Measurements from ENCODE around the gene KIF1C.
"Not testable (repeated sequence)": the region's sequence is repeated elsewhere in the genome, so short reads cannot be mapped to it uniquely, and the experiment has no call there.

KIF1C gene

DNA sequence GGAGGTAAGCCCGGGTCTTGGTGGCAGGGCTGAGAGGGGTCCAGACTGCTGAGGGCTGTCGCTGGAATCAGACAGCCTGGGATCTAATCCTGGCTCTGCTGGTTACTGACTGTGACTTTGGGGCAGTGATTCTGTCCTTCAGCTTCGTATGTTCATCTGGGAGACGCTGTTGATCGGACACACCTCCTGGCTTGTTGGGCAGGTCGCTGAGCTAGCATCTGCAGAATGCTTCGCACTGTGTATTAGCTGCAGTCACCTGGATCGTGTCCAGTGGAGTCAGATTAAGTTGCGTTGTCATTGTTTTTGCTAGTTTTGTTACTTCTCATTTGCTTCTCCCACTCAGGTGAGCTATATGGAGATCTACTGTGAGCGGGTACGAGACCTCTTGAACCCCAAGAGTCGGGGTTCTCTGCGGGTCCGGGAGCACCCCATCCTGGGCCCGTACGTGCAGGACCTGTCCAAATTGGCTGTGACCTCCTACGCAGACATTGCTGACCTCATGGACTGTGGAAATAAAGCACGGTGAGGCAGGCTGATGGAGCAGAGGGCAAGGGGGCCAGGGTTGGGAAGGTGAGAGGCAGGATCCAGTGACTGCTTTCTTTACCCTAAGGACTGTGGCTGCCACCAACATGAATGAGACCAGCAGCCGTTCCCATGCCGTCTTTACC is 4.5 kb downstream of the KIF1C start:
- DNase-seq, result no peak

DNA sequence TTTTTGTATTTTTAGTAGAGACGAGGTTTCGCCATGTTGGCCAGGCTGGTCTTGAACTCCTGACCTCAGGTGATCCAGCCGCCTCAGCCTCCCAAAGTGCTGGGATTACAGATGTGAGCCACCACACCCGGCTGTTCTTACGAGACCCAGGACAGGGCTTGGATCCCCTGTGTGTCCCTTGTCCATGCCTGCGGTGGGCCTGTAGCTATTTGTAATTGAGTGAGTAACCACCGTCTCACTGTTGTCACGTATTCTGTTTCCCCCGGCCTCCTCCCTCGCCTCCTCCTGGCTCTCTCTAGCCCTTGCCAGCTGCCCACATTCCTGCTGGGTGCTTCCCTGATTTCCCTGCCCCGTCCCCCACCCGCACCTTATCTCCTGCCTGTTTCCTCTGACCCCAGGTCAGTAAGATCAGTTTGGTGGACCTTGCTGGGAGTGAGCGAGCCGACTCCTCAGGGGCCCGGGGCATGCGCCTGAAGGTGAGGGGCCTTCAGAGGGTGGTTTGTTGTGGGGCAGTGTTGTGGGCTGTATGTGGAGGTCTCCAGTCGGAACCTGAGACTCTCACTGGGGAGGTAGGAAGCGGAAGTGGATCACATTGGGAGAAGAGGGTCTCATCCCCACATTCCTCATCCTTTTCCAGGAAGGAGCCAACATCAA is 5.6 kb downstream of the KIF1C start:
- DNase-seq, result no peak

DNA sequence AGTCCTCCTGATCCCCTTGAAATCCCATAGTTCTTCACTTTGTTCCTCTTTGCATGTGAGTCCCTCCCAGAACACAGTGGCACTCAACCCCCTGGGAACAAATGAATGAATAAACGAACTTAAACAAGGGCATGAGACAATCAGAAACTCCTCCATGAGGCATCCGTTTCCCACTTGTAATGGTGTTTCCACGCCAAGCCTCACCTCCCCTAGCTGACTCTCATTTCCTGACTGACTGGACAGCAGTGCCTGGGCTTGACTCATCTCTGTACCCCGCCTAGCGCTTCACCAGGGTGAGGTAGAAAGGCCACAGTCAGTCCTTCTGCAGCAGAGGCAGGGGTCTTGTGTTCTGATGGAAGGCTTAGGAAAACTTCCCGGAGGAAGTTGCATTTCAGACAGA is 14.2 kb downstream of the KIF1C start:
- DNase-seq, result no peak

DNA sequence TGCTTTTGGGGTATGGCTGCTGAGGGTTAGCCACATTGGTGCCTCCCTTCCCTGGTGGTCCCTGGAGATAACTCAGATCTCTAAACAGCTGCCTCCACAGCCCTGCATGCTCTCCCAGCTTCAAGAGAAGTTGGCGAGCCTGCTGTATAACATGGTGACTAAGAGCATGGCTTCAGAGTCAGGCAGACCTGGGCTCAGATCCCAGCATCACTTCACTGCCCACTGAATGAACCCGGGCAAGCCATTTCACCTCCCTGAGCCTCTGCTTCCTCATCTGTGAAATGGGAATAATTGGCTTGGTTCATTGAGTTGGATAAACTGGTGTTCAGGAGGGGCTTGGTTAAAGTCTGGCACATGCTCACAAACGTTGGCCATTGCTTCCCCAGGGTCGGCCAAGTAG is 16.6 kb downstream of the KIF1C start:
- DNase-seq, result no peak

DNA sequence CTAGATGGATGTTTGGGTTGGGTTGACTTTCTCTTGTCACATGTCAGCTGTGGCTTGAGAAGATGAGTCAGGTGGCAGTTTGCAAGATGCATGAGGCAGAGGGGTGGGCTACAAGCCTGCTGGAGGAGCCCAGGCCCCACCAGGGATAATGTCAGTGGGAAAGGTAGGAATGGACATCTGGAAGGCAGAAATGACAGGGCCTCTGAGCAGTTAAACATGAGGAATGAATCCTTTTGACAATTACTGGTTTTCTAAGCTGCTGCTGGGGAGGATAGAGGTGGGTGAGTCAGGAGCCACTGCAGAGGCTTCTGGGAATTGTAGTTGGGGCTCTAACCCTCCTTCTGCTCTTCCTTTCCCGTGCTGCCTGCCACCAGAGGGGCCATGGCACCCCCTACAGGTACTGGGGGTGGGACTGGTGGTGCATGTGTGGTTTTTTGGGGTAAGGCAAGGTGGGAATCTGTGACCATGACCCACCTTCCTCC is 21.8 kb downstream of the KIF1C start:
- peak; percentile 43 for DNase-seq

DNA sequence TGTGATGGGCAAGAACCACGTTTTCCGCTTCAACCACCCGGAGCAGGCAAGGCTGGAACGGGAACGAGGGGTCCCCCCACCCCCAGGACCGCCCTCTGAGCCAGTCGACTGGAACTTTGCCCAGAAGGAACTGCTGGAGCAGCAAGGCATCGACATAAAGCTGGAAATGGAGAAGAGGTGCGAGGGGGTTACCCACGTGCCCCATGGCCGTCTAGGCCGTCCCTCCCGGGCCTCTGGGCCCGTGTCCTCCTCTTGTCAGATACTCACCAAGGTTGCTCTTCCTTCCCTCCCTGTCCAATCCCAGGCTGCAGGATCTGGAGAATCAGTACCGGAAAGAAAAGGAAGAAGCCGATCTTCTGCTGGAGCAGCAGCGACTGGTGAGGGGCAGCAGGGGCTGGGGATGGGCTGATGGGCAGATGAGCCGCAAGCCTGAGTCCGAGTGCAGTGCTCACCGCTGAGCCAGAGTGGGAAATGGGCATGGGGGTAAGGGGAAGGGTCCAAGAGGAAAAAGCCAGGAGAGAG is 22.8 kb downstream of the KIF1C start:
- no peak for DNase-seq

DNA sequence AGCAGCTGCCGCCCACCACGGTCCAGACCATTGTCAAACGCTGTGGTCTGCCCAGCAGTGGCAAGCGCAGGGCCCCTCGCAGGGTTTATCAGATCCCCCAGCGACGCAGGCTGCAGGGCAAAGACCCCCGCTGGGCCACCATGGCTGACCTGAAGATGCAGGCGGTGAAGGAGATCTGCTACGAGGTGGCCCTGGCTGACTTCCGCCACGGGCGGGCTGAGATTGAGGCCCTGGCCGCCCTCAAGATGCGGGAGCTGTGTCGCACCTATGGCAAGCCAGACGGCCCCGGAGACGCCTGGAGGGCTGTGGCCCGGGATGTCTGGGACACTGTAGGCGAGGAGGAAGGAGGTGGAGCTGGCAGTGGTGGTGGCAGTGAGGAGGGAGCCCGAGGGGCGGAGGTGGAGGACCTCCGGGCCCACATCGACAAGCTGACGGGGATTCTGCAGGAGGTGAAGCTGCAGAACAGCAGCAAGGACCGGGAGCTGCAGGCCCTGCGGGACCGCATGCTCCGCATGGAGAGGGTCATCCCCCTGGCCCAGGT is 24.5 kb downstream of the KIF1C start:
- no peak for DNase-seq

DNA sequence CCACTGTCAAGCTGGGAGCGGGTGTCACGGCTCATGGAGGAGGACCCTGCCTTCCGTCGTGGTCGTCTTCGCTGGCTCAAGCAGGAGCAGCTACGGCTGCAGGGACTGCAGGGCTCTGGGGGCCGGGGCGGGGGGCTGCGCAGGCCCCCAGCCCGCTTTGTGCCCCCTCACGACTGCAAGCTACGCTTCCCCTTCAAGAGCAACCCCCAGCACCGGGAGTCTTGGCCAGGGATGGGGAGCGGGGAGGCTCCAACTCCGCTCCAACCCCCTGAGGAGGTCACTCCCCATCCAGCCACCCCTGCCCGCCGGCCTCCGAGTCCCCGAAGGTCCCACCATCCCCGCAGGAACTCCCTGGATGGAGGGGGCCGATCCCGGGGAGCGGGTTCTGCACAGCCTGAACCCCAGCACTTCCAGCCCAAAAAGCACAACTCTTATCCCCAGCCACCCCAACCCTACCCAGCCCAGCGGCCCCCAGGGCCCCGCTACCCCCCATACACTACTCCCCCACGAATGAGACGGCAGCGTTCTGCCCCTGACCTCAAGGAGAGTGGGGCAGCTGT is 25.9 kb downstream of the KIF1C start:
- DNase-seq, result no peak

DNA sequence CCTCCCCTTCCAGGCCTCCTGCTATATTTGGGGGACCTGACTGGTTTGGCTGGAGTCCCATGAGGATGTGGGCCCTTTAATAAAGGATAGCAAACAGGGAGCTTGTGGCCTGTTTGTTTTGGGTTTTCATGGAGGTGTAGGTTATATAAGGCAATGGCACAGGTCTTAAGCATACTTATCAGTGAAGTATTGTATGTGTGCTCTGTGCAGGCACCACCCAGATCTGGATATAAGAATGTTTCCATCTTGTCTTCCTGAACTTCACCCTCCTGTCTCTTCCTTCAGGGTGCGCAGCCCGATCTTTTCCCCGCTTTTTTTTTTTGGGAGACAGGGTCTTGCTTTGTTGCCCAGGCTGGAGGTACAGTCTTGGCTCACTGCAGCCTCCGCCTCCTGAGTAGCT is 26.9 kb downstream of the KIF1C start:
- no peak for DNase-seq

DNA sequence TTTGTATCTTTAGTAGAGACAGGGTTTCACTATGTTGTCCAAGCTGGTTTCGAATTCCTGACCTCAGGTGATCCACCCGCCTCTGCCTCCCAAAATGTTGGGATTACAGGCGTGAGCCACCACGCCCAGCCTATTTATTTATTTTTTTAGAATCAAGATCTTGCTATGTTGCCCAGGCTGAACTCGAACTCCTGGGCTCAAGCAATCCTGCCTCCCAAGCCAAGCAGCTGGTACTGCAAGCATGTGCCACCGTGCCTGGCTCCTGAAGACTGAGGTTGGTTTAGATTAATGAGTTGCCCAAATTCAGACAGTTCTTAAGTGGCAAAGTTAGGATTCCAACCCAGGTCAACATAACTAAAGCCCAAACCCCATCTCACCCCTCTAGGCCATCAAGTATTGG is 29.5 kb downstream of the KIF1C start:
- no peak for DNase-seq

DNA sequence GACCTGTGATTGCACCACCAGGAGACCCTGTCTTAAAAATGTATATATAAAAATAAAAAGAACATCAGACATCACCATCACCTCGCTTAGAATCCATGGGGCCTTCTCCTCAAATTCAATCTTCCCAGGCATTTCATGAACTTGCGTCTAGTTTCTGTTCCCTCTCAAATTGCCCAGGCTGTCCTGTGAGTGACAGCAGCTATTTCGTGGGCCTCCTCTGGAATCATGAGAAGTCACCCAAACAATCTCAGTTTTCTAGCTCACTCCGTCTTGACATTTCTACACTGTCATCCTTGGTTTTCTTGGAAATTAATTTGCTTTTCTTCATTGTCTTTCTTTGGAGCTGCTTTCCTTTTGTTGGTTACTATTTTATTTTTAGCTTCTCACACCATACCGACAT is 30.2 kb downstream of the KIF1C start:
- no peak for DNase-seq

DNA sequence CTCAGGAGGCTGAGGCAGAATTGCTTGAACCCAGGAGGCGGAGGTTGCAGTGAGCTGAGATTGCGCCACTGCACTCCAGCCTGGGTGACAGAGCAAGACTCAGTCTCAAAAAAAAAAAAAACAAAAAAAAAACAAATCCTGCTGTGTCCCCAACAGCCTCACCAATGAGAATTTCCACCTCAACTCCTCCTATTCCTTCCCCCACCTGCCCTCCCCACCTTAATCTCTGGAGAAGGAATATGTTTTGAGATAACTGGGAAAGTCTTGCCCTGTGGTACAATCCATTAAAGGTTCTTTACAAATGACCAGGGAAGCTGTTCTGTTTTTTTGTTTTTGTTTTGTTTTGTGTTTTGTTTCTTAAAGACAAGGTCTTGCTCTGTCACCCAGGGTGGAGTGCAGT is 32.4 kb downstream of the KIF1C start:
- DNase-seq, result not testable (repeated sequence)

DNA sequence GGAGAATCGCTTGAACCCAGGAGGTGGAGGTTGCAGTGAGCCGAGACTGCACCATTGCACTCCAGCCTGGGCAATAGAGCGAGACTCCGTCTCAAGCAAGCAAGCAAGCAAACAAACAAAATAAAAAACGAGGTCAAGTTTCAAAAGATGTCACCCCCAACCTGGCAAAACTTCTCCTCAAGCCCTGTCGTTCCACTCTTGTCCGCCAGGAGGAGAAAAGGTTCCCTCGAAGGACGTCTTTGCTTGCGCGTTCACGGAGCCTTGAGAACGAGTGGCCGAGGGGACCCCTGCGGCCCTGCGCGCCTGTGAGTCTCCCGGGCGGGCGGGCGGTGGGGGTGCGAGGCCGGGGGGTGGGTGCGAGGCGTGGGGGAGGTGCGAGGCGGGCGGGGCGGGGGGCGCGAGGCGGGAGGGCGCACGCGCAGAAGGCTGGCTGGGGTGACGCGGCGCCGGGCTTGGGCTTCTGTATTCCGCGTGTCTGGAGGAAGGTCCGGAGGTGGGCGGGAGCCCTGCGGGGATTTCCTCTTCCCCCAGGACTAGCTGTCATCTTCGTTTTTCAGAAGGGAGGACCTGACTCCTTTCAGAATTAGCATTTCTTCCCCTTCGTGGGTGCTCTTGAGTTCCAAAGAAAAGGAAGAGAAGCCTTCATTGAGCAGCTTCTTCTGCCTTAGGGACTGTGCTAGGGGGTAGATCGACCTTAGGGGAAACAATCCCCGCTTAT is 33.8 kb downstream of the KIF1C start:
- peak; percentile 87 for DNase-seq

DNA sequence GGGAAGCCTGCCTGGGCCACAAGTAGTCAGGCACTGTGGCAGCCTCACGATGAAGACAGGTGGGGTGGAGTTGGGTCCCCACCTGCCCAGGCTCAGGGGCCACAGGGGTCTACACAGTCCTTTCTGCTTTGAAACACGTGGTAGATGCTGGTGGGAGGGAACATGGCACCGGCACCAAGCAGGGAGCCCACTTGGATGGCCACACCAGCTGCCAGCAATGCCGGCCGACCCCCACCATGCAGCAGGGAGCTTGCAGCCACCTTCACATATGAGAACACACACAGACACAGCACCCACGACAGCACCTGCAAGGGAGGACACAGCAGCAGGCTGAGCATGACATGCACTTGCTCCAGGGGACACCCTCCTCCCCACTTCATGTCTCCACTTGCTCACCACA is 35.1 kb downstream of the KIF1C start:
- no peak for DNase-seq

DNA sequence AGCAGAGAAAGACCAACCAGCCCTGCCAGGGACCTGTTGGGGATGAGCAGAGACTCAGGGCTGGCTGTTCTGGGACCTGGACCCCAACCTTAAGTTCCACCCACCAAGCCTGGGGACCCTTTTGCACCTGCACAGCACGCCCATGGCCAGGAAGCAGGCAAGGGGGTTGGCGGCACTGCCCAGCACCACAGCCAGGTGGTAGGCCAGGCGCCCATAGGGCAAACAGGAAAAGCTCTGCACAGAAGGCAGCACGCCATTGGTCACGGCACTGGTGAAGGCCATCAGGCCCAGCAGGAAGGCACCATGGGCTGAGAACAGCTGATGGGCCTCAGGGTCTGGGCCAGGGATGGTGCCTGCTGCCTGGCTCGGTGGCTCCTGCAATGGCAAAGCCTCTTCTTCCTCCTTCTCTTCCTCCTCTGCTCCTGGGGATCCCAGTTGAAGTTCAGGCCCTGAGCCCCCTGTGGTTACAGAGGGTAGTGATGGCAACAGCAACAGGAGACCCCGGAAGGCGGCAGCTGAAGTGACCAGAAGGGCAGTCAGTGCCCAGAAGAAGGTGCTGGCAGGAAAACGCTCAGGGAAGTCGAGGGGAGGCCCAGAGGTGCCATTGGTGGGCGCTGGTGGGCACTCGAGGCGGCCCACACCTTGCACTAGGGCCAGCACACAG is 35.7 kb downstream of the KIF1C start:
- DNase-seq, result no peak

DNA sequence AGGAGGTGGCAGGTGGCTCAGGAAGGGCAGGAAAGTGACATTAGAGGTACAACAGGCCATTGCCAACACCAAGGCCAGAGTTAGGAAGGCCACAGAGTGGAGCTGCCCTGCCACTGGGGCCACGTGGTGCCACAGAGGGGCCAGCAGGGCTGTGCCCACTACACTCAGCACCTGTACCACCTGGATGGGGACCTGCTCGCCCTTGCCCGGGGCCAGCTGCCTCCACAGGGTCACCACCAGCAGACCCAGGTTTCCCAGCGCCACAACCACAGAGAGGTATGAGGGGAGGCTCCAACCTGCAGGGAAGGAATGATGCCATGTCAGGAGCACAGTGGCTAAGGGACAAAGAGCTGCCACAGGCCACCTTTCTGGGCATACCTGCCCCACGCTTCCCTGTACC is 36.3 kb downstream of the KIF1C start:
- DNase-seq, result no peak

DNA sequence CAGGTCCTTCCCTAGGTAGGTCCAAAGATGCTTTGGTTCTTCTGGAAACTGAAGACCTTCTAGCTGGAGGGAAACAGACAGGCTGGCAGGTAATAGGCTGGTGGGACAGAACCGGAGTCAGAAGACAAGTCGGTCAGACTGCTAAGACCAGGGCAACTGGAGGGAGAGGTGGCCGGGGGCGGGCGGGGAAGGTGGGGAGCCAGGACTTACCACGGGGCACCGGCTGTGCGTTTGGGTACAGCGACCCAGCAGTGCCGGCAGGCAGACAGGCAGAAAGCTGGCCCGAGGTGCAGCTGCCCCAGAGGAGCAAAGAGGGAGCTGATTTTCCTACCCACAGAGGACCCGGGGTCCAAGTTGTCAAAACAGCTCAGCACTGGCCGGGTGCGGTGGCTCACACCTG is 36.9 kb downstream of the KIF1C start:
- DNase-seq, result no peak

DNA sequence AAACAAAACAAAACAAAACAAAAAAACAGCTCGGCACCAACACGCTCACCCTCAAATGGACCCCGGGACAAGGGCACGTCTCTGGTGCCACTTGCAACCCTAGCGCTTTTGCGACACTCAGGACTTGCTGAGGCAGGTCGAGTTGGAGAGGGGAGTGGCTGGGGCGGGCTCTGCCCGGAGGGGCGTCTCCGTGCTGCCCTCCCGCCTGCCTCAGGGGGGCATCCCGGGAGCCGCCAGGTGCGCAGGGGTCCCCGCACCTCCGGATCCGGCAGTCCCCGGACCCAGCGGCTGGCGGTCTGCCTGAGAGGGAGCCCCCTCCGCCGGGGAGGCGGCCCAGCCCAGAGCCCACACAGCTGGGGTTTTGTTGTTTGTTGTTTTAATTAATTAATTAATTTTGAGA is 37.6 kb downstream of the KIF1C start, which contains the start of gene SLC52A1:
Gene SLC52A1, minus strand, starts transcription at position 112 of the 400 bp plus-strand sequence. CDS start 820 bp downstream, outside the sequence.
- DNase-seq, result no peak

DNA sequence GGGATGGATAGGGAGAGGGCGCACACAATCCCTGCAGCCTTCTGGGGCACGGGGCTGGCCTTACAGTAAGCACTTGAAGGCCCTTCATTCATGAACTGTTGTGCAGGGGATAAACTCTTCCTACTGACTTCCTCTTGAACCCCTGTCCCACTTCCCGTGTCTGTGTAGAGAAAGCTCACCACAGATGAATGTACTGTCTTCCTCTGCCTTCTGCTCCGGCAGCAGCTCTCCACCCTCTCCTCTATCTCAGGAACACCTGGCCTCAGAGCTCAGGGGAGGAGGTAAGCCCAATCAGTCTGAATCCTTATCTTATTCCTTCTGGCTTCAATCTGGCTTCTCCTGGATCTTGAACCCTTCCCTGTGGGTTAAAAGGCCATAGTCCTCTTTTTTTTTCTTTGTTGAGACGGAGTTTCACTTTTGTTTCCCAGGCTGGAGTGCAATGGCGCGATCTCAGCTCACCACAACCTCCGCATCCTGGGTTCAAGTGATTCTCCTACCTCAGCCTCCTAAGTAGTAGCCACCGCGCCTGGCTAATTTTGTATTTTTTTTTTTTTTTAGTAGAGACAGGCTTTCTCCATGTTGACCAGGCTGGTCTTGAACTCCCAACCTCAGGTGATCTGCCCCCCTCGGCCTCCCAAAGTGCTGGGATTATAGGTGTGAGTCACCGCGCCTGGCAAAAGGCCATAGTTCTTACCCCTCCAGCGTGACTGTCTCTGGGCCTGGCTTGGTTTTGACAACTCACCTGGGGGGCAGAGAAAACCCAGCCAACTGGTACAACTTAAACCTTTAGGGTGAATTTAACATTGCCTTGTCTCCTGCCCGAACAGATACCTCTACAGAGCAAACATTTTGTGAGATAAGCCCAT is 44.6 kb downstream of the KIF1C start:
- DNase-seq, result no peak

DNA sequence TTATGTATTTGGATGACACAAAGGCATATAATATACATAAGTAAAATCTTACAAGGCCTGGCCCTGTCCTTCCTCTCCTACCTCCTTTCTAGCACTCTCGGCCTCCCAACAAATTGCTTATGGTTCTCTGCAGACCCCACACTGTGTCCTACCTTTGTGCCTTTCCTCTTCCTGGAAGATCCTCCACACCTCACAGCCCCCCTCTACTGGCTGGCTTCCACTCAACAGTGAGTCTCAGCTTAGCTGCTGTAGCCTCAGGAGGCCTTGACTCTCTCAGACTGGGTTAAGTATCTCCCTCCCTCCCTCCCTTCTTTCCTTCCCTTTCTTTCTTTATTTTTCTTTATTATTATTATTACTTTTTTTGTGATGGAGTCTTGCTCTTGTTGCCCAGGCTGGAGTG is 45.8 kb downstream of the KIF1C start:
- DNase-seq, result no peak

DNA sequence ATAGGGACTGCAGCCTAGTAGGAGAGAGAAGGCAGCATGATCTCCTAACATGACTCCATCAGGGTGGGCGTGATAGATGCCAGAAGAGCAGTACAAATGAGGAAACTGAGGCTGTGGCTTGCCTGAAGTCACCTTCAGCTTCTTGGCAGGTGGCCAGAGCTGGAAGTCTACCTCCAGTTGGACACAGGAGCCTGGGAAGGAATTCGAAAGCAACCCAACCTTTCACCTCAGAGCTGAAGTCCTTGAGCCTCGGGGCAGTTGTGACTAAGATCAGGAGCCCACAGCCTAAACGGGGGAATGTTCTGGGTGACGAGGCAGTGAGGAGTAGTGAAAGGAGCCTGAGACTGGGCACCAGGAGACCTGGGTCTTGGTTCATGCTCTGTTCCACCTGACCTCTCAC is 46.9 kb downstream of the KIF1C start:
- DNase-seq, result no peak

DNA sequence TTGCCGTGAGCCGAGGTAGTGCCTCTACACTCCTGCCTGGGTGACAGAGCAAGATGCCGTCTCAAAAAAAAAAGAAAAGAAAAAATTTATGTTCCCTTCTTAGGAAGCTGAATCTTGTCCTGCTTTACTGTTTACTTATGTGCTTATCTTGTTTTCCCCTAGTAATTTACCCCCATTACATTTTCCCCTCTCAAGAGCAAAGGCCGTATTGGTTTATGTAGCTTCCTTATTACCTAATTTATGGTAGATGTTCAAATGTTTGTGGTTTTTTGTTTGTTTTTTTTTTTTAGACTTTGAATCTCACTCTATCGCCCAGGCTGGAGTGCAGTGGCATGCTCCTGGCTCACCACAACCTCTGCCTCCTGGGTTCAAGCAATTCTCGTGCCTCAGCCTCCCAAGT is 47.7 kb downstream of the KIF1C start:
- DNase-seq, result no peak
